ENCODE results near the gene TK1.
"Not testable (repeated sequence)": the region's sequence is repeated elsewhere in the genome, so short reads cannot be mapped to it uniquely, and the experiment has no call there.

Gene TK1

GRCh38 chr17:78186692-78187595 lies at the start of gene TK1, which contains the start of gene AFMID:
TSS of gene TK1 (minus strand) at chr17:78187052. CDS start at chr17:78186994, 58 bp downstream.
TSS of gene AFMID (plus strand) at chr17:78187362. CDS start at chr17:78187371, 9 bp downstream.
- DNase-seq = peak; percentile 98

- DNase-seq = no peak
Observed at GRCh38 chr17:78235885-78236284, 49.0 kb upstream of the TK1 start.

- not testable (repeated sequence) for DNase-seq
Observed at GRCh38 chr17:78235022-78235421, 48.2 kb upstream of the TK1 start.

- no peak for DNase-seq
Observed at GRCh38 chr17:78234261-78234865, 47.5 kb upstream of the TK1 start.

GRCh38 chr17:78233678-78234077 lies 46.8 kb upstream of the TK1 start:
- no peak for DNase-seq

- DNase-seq = no peak
Observed at GRCh38 chr17:78232859-78233173, 46.0 kb upstream of the TK1 start.

GRCh38 chr17:78231991-78232858 lies 45.4 kb upstream of the TK1 start:
- peak; percentile 57 for DNase-seq

GRCh38 chr17:78230996-78231935 lies 44.4 kb upstream of the TK1 start, which contains the start of gene TMEM235:
TSS of gene TMEM235 (plus strand) at chr17:78231631. CDS start at chr17:78232024, 393 bp downstream.
- no peak for DNase-seq

GRCh38 chr17:78230252-78230962 lies 43.6 kb upstream of the TK1 start:
- no peak for DNase-seq

GRCh38 chr17:78228176-78228575 lies 41.3 kb upstream of the TK1 start:
- no peak for DNase-seq

- peak; percentile 41 for DNase-seq
Observed at GRCh38 chr17:78227455-78227916, 40.6 kb upstream of the TK1 start.

- no peak for DNase-seq
Observed at GRCh38 chr17:78226759-78227454, 40.1 kb upstream of the TK1 start.

- DNase-seq = no peak
Observed at GRCh38 chr17:78226055-78226758, 39.4 kb upstream of the TK1 start.

GRCh38 chr17:78225088-78225865 lies 38.4 kb upstream of the TK1 start:
- no peak for DNase-seq

GRCh38 chr17:78224231-78225087 lies 37.6 kb upstream of the TK1 start:
- no peak for DNase-seq

GRCh38 chr17:78223765-78224164 lies 36.9 kb upstream of the TK1 start:
- no peak for DNase-seq

- DNase-seq = no peak
Observed at GRCh38 chr17:78223061-78223460, 36.2 kb upstream of the TK1 start.
